IPS DF 19.7 (cell line): ENCODE measurements around the gene CELA2B.
"Not testable (repeated sequence)": the region's sequence is repeated elsewhere in the genome, so short reads cannot be mapped to it uniquely, and the experiment has no call there.

Experiments
- DNase-seq: peaks from one replicate; pipeline ENCODE4 v3.0.0-alpha.2; 2013; ENCODE audit warnings: low read depth, low spot score

The CELA2B gene

DNA sequence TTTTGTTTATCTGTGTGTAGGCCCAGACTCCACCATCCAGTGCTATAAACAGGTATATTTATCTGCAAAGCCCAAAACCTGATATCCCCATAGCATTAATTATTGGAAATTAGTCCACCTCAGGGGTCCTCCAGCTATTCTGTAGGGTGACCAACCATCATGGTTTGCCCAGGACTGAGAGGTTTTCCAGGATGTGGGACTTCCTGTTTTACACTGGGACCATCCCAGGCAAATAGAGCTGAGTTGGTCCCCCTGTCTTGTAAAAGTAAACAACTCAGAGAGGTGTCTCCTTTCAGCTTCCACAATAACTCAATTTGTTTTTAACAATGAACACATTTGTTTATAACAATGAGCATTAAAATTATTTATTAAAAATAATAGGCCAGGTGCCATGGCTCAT lies 7.8 kb upstream of the CELA2B start:
- DNase-seq: no peak

DNA sequence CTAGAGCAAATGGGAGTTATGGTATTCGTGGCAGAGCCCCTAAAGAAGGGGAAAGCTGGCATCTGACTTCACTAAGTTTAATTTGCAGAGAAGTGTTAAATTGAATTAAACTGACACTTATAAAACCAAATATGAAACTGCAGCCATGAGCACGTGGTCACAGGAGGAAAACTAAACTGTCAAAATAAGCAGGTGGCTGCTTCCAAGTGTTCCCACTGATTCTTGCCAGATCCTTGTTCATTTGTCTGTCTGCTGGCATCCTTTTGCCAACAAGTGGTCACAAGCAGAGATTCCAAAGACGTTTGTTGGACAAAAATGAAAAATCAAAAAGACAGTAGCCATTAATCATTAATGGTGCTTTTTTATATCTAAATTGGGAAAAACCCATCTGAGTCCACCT lies 6.5 kb upstream of the CELA2B start:
- no peak for DNase-seq

DNA sequence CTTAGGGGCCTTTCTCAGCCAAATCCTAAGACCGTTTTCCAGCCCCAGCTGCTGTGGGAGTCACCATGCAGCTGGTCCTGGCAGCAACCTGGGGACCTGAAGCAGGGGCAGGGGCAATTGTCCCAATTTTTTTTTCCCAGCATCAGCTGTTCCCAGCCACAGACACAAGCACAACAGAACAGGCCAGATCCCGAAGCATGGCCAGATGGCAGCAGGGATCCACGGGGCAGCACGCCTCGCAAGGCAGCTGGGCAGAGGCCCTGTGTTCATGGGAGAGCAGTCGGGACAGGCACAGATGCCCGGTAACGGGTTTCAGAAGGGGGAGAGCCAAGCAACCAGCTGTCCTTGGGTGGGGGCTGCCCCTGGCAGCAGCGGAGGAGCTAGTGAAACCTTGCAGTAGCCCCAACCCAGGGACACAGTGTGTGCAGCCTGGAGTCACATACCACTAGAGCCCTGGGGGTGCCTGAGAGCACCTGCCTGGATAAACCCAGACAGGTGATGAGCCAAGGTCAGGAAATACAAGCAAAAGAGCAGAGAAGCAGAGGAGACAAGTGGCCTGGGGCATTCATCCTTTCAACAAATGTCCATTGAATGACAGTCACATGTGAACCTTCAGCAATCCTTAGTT lies 6.0 kb upstream of the CELA2B start:
- DNase-seq: not testable (repeated sequence)

DNA sequence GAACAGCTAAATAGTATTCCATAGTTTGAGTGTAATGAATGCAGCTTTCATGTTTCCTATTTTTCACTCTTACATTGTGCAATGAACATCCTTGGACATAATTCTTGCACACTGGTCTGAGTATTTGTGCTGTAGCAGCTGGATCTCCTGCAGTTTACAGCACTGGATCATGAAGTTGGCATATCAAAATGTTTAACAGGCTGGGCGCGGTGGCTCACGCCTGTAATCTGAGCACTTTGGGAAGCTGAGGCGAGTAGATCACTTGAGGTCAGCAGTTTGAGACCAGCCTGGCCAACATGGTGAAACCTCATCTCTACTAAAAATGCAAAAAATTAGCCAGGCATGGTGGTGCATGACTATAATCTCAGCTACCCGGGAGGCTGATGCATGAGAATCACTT lies 4.8 kb upstream of the CELA2B start:
- not testable (repeated sequence) for DNase-seq

DNA sequence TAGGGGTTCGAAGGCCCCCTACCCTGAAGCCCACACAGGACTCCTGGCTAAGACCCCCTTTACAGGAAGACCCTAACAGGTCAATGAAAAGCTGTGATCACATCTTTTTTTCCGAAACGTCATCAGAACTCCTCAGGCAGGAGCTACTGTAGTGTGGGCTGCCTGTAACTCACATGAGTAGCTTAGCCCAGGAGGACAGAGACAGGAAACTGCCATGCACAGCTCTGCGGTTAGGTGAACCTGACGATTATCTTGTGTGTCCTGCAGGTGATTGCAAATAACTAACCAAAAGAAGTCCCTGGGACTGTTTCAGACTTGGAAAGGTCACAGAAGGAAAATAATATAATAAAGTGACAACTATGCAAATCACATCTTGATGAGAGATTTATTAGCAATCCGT lies 4.2 kb upstream of the CELA2B start:
- DNase-seq: not testable (repeated sequence)

DNA sequence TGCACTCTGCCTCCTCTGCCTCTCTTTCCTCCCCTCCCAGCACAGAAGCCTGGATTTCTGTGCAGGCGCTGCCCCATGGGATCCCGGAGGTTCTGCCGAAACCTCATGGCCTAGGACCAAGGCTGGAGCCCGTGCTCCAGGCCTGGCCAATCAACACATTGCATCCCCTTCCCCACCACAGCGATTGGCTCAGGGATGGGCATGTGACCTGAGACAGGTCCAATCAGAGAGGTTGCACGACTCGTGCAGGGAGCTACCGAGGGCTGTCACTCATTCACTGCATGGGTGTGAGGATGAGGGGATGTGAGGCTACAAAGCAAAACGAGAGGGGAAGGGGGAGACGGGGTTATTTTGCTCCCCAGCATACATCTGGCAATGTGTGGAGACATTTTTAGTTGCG lies 3.3 kb upstream of the CELA2B start:
- no peak for DNase-seq

DNA sequence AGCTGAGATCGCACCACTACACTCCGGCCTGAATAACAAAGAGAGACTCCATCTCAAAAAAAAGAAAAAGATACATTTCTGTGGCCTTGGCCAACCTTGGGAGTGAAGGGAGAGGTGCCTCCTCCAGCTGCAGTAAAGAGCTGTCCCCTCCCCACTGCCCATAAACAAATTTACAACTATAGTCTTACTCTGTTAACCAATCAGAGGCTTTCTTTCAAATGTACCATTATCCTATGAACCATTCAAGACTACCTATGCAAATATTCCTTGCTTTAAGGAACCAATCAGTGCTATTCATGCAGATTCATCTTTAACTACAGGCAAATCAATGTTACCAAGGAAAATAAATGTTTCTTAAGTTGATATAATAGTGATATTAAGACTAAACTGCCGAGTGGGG lies 1.0 kb downstream of the CELA2B start:
- no peak for DNase-seq

DNA sequence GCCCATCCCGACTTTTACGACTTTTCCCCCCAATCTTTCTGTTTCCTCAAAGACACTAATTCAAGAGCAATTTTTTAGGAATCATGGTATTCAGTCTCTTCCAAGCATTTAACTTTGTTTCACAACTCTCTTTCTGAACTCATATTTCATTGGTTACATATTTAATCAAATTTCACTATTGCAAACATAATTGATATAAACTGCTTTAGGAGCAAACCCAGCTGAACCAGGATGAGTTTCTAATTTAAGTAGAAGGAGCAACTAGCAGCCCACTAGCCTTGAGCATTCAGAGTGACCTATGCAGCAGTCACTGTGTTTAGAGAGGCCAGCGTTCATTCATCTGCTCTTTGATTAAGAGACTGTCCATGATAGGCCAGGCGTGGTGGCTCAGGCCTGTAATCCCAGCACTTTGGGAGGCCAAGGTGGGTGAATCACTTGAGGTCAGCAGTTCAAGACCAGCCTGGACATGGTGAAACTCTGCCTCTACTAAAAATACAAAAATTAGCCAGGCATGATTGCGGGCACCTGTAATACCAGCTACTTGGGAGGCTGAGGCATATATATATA lies 1.8 kb downstream of the CELA2B start:
- no peak for DNase-seq

DNA sequence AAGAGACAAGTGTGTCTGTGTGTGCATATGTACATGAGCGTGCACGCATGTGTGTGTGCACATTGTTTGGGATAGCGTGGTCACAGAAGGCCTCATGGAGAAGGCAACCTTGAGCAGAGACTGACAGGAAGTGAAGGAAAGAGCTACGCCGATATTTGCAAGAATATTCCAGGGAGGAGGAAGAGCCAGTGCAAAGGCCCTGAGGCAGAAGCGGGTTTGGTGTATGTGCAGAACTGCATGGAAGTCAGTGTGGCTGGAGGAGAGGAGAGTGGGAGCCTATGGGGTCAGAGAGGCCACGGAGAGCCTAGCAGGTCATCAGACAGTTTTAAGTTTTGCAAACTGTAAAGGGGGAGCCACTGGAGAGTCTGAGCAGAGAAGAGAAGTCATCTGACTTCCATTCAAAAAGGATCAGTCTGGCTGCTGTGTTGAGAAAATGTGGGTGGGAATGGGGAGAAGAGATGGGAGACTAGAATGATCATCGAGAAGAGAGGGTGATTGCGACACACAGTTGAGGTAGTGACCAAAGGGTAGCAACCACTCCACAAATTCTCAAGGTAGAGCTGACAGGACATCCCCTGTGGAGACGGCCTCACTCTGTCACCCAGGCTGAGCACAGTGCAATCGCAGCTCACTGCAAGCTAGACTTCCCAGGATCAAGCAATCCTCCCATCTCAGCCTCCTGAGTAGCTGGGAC lies 3.9 kb downstream of the CELA2B start:
- DNase-seq: no peak

DNA sequence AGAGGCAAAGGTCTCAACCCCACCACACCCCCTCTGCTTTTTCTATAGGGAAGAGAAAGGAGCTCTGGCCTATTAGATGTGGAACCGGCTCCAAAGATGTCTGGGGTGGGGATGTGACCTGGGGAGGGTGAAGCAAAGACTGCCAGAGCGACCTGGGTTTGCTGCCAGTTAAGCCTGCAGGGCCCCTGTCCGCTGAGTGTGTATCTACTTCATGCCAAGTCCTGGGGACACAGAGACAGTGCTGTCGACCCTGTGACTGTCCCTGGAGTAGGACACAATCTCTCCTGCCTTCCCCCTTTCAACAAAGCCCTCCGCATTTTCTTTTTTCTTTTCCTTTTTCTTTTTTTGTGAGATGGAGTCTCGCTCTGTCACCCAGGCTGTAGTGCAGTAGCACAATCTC lies 6.6 kb downstream of the CELA2B start:
- DNase-seq: not testable (repeated sequence)

DNA sequence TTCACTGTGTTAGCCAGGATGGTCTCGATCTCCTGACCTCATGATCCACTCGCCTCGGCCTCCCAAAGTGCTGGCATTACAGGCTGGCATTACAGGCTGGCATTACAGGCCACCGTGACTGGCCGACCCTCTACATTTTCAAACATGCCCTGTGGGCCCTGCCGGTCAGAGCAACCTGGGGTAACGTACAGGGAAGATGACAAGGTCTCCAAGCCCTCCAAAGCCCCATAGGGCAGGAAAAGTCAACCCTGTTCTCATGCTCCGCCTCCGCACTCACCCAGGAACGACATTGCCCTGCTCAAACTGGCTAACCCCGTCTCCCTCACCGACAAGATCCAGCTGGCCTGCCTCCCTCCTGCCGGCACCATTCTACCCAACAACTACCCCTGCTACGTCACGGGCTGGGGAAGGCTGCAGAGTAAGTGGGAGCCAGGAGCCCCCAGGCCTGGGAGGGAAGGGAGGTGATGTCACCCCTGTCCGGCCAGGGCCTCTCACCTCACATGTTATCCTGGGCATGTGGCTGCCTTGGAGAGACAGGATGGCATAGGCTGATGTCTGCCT lies 7.2 kb downstream of the CELA2B start:
- DNase-seq: not testable (repeated sequence)

DNA sequence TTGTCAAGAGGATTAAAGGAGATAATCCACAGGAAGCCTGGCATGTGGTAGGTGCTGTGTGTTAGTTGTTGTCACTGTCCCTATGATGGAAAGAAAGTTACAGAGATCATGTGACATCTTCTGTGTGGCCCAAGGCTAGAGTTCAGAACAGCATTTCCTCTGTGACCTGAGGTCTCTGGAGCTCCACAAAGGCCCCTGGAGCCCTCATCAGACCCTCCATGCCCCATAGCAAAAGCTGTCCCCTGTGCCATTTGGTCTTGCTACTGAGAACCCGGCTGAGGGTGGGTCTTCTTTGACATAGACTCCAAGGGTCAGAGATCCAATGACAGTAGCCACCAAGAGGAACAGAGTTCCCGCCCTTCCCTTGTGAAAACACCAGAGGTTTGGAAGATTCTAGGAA lies 8.1 kb downstream of the CELA2B start:
- no peak for DNase-seq

DNA sequence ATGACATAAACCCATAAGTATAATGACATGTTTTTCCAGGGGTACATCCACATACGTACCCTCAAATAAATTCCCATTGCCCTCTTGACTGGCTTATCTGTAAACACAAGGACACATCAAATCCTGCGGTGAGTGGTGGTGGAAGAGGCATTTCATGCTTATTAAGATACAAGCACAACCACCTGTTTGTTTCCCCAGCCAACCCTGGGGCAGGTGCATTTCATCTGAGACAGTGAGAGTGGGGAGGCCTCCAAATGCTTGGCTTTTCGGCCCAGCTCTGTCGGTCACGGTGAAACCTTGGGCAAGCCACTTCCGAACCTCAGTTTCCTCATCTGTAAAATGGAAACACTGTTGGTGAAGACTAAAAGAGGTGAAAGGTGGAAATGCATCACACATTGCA lies 8.5 kb downstream of the CELA2B start:
- not testable (repeated sequence) for DNase-seq

DNA sequence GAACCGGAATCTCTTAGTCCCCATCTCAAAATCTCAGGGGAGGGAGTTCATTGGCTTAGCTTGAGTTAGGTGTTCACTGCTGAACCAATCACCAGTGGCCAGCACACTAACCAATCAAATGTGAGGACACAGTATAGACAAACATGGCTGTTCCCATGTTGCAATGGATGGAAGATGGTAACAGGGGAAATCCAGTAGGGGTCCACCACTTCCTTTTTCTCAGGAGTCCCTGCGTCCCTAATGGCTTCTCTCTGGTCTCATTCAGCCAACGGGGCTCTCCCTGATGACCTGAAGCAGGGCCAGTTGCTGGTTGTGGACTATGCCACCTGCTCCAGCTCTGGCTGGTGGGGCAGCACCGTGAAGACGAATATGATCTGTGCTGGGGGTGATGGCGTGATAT lies 9.7 kb downstream of the CELA2B start:
- no peak for DNase-seq

DNA sequence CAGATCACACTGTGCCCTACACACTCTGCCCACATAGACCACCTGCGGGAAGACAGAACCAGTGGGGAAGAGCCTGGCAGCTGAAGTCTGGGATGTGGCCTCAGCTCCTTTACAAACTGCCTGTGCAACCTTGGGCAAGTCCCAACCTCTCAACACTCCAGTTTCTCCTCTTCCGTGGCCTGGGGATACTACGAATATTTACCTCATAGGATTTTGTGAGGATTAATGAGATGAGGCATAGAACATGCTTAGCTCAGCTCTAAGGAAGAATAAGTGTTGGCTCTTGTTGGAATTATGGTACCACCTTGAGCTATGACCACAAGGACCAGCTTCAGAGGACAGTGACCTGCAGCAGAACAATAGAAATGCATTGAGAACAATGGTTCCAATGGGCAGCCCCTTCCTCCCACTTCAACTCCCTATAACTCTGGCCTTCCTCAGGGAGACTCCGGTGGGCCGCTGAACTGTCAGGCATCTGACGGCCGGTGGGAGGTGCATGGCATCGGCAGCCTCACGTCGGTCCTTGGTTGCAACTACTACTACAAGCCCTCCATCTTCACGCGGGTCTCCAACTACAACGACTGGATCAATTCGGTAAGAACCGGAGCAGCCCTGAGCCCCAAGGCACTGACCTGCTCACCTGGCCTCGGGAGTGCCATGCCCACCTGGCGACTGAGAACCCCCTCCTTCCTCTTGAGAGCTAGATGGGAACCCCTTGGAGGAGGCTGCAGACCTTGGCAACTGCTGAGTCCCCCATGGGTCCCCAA lies 11.1 kb downstream of the CELA2B start:
- not testable (repeated sequence) for DNase-seq

DNA sequence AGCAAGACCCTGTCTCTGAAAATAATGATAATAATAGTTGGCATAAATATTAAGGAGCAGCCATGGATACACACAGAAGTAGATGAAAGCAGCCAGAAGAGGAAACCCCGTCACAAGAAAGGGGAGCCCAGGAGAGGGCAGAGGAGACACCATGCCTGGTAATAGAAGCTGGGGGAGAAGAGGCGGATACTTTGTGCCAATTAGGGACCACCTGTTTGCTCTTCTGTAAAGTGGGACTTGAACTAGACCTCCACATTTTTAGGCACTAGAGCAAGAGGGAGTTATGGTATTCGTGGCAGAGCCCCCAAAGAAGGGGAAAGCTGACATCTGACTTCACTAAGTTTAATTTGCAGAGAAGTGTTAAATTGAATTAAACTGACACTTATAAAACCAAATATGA lies 12.5 kb downstream of the CELA2B start:
- no peak for DNase-seq

DNA sequence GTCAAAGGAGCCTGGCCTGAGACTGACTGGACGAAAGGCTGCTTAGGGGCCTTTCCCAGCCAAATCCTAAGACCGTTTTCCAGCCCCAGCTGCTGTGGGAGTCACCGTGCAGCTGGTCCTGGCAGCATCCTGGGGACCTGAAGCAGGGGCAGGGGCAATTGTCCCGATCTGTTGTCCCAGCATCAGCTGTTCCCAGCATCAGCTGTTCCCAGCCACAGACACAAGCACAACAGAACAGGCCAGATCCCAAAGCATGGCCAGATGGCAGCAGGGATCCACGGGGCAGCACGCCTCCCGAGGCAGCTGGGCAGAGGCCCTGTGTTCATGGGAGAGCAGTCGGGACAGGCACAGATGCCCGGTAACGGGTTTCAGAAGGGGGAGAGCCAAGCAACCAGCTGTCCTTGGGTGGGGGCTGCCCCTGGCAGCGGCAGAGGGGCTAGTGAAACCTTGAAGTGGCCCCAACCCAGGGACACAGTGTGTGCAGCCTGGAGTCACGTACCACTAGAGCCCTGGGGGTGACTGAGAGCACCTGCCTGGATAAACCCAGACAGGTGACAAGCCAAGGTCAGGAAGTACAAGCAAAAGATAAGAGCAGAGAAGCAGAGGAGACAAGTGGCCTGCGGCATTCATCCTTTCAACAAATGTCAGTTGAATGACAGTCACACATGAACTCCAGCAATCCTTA lies 13.3 kb downstream of the CELA2B start:
- DNase-seq: no peak

DNA sequence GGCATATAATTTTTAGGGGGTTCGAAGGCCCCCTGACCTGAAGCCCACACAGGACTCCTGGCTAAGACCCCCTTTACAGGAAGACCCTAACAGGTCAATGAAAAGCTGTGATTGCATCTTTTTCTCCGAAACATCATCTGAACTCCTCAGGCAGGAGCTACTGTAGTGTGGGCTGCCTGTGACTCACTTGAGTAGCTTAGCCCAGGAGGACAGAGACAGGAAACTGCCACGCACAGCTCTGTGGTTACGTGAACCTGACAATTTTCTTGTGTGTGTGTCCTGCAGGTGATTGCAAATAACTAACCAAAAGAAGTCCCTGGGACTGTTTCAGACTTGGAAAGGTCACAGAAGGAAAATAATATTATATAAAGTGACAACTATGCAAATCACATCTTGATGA lies 15.1 kb downstream of the CELA2B start:
- not testable (repeated sequence) for DNase-seq

DNA sequence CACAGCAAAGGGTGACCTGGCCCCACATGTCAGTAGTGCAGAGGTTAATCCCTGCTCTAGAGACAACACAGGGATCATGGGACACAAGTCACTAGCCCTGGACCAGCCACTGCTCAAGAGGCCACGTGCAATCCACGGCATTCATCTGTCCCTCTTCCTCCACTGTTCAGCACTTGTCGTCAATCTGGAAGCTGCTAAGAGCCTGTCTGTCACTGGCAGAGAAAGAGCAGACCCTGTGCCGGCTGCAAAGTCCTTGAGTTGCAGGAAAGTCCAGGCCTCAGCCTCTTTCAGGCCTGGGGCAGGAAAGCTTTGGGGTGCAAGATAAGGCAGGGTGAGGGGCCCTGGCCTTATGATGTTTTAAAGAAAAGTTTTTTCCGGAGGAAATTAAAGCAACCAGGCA lies 16.7 kb downstream of the CELA2B start:
- DNase-seq: no peak

DNA sequence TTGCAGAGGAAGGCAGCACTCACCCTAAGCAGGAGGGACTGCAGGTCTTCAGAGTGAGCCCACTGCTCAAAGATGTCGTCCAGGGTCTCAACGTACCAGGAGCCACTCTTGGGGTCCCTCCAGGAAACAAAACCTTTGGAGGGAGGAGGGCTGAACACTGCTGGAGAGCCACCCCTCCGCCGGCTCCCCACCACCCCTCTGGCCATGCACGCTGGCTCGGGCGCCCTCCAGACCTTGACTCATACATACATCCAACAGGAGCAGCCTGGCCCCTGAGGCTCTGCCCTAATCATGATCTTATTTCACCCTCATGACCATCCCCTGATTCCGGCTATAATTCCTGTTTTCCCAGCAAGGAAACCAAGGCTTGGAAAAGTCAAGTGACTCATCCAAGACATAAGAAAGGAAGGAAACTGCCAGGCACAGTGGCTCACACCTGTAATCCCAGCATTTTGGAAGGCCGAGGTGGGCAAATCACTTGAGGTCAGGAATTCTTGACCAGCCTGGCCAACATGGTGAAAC lies 18.0 kb downstream of the CELA2B start:
- DNase-seq: no peak
